ENCODE measurements around the gene SDR42E1.

The SDR42E1 gene

GRCh38 chr16:82033683-82034300 is 22.5 kb upstream of the SDR42E1 start:
- peaks cover 0 to 3% of the 10 kb centered on the region in 2 donors for H3K9me3 ChIP-seq (replicated peaks in 1 of 2; ENCODE audit: control insufficient read depth in 2 of 2, insufficient read depth in 1 of 2, low read depth in 1 of 2, low read length in 2 of 2)
- no CpG with 5 or more reads among the region's 8 CpGs for WGBS, 2 donors (ENCODE audit: extremely low coverage in 2 of 2, insufficient read length in 2 of 2, insufficient replicate concordance in 1 of 2)
- H2AFZ ChIP-seq (ENCODE audit: low read length): no peak overlapping the region
- H2BK12ac ChIP-seq (ENCODE audit: low read length): no peak overlapping the region
- H3K4me1 ChIP-seq (ENCODE audit: control insufficient read depth in 2 of 2, insufficient read depth in 1 of 2, low read depth in 1 of 2, low read length in 2 of 2): no peaks in the 10 kb centered on the region
- H3K4ac ChIP-seq (ENCODE audit: low read length): no peak overlapping the region
- no peak overlapping the region for H2BK120ac ChIP-seq (ENCODE audit: low read depth, low read length)
- no peaks in the 10 kb centered on the region for H3K27me3 ChIP-seq (ENCODE audit: control insufficient read depth in 3 of 3, insufficient read depth in 3 of 3, low read depth in 1 of 3, low read length in 3 of 3)
- H3K4me3 ChIP-seq (ENCODE audit: low read length in 2 of 2): no peak overlapping the region
- no peak overlapping the region for H2BK15ac ChIP-seq (ENCODE audit: low read length)
- H3K18ac ChIP-seq (ENCODE audit: low read length): no peak overlapping the region
- H2BK5ac ChIP-seq (ENCODE audit: low read length): no peak overlapping the region
- no peaks in the 10 kb centered on the region for H3K79me1 ChIP-seq (ENCODE audit: low read depth, low read length)
- H4K91ac ChIP-seq (ENCODE audit: low read depth, low read length, poor library complexity): no peak overlapping the region
- H3K36me3 ChIP-seq (replicated peaks in 1 of 2; ENCODE audit: control insufficient read depth in 2 of 2, insufficient read depth in 2 of 2, low read length in 2 of 2): no peaks in the 10 kb centered on the region
- H3K4me2 ChIP-seq (ENCODE audit: insufficient read depth, low read length, poor library complexity, severe bottlenecking): no peak overlapping the region
- no peak overlapping the region for H2AK5ac ChIP-seq (ENCODE audit: low read depth, low read length)
- no peak overlapping the region for H3K9ac ChIP-seq (ENCODE audit: low read depth, low read length, poor library complexity)
- no peak overlapping the region for H3K23ac ChIP-seq (ENCODE audit: low read depth, low read length, poor library complexity)
- H3K14ac ChIP-seq (ENCODE audit: low read length): no peak overlapping the region
- no peak for DNase-seq (ENCODE audit: low spot score)
- H4K8ac ChIP-seq (ENCODE audit: low read depth, low read length): no peak overlapping the region
- no peak overlapping the region for H3K27ac ChIP-seq (replicated peaks; ENCODE audit: low read length)

- Histone ChIP-seq H3K4me3 (ENCODE audit: low read length in 2 of 2) (no peak overlapping the region), H2BK5ac (ENCODE audit: low read length) (no peak overlapping the region), H3K4ac (ENCODE audit: low read length) (no peak overlapping the region), H2AK5ac (ENCODE audit: low read depth, low read length) (no peak overlapping the region), H3K9ac (ENCODE audit: low read depth, low read length, poor library complexity) (no peak overlapping the region), H3K79me1 (ENCODE audit: low read depth, low read length) (no peaks in the 10 kb centered on the region), H2BK120ac (ENCODE audit: low read depth, low read length) (no peak overlapping the region), H3K27me3 (ENCODE audit: control insufficient read depth in 3 of 3, insufficient read depth in 3 of 3, low read depth in 1 of 3, low read length in 3 of 3) (no peaks in the 10 kb centered on the region), H2AFZ (ENCODE audit: low read length) (no peak overlapping the region), H2BK15ac (ENCODE audit: low read length) (no peak overlapping the region), H3K27ac (replicated peaks; ENCODE audit: low read length) (no peak overlapping the region), H3K23ac (ENCODE audit: low read depth, low read length, poor library complexity) (no peak overlapping the region), H3K9me3 (replicated peaks in 1 of 2; ENCODE audit: control insufficient read depth in 2 of 2, insufficient read depth in 1 of 2, low read depth in 1 of 2, low read length in 2 of 2) (peaks cover 0 to 3% of the 10 kb centered on the region in 2 donors), H3K36me3 (replicated peaks in 1 of 2; ENCODE audit: control insufficient read depth in 2 of 2, insufficient read depth in 2 of 2, low read length in 2 of 2) (no peaks in the 10 kb centered on the region), H2BK12ac (ENCODE audit: low read length) (no peak overlapping the region), H4K8ac (ENCODE audit: low read depth, low read length) (peak overlapping the region; percentile 19), H3K4me1 (ENCODE audit: control insufficient read depth in 2 of 2, insufficient read depth in 1 of 2, low read depth in 1 of 2, low read length in 2 of 2) (no peaks in the 10 kb centered on the region), H3K18ac (ENCODE audit: low read length) (peak overlapping the region; percentile 49), H3K4me2 (ENCODE audit: insufficient read depth, low read length, poor library complexity, severe bottlenecking) (no peak overlapping the region), H4K91ac (ENCODE audit: low read depth, low read length, poor library complexity) (no peak overlapping the region), H3K14ac (ENCODE audit: low read length) (no peak overlapping the region)
- no CpG with 5 or more reads among the region's 6 CpGs for WGBS, 2 donors (ENCODE audit: extremely low coverage in 2 of 2, insufficient read length in 2 of 2, insufficient replicate concordance in 1 of 2)
- no peak for DNase-seq (ENCODE audit: low spot score)
Observed at GRCh38 chr16:82033006-82033405, 21.7 kb upstream of the SDR42E1 start.

- Histone ChIP-seq H3K4me2 (ENCODE audit: insufficient read depth, low read length, poor library complexity, severe bottlenecking) (no peak overlapping the region), H3K4me3 (ENCODE audit: low read length in 2 of 2) (no peak overlapping the region), H3K9me3 (replicated peaks in 1 of 2; ENCODE audit: control insufficient read depth in 2 of 2, insufficient read depth in 1 of 2, low read depth in 1 of 2, low read length in 2 of 2) (peaks cover 0 to 3% of the 10 kb centered on the region in 2 donors), H2BK120ac (ENCODE audit: low read depth, low read length) (no peak overlapping the region), H4K91ac (ENCODE audit: low read depth, low read length, poor library complexity) (no peak overlapping the region), H3K27ac (replicated peaks; ENCODE audit: low read length) (no peak overlapping the region), H2AFZ (ENCODE audit: low read length) (no peak overlapping the region), H3K79me1 (ENCODE audit: low read depth, low read length) (no peaks in the 10 kb centered on the region), H3K4ac (ENCODE audit: low read length) (no peak overlapping the region), H2AK5ac (ENCODE audit: low read depth, low read length) (no peak overlapping the region), H3K23ac (ENCODE audit: low read depth, low read length, poor library complexity) (no peak overlapping the region), H3K18ac (ENCODE audit: low read length) (no peak overlapping the region), H3K9ac (ENCODE audit: low read depth, low read length, poor library complexity) (no peak overlapping the region), H3K27me3 (ENCODE audit: control insufficient read depth in 3 of 3, insufficient read depth in 3 of 3, low read depth in 1 of 3, low read length in 3 of 3) (no peaks in the 10 kb centered on the region), H3K14ac (ENCODE audit: low read length) (no peak overlapping the region), H3K4me1 (ENCODE audit: control insufficient read depth in 2 of 2, insufficient read depth in 1 of 2, low read depth in 1 of 2, low read length in 2 of 2) (no peaks in the 10 kb centered on the region), H2BK5ac (ENCODE audit: low read length) (no peak overlapping the region), H4K8ac (ENCODE audit: low read depth, low read length) (no peak overlapping the region), H3K36me3 (replicated peaks in 1 of 2; ENCODE audit: control insufficient read depth in 2 of 2, insufficient read depth in 2 of 2, low read length in 2 of 2) (no peaks in the 10 kb centered on the region), H2BK12ac (ENCODE audit: low read length) (no peak overlapping the region), H2BK15ac (ENCODE audit: low read length) (no peak overlapping the region)
- DNase-seq (ENCODE audit: low spot score): peak; percentile 33
- no CpG with 5 or more reads among the region's 13 CpGs for WGBS, 2 donors (ENCODE audit: extremely low coverage in 2 of 2, insufficient read length in 2 of 2, insufficient replicate concordance in 1 of 2)
Observed at GRCh38 chr16:82031116-82032084, 20.1 kb upstream of the SDR42E1 start.

- H3K23ac ChIP-seq (ENCODE audit: low read depth, low read length, poor library complexity): no peak overlapping the region
- H3K27me3 ChIP-seq (ENCODE audit: control insufficient read depth in 3 of 3, insufficient read depth in 3 of 3, low read depth in 1 of 3, low read length in 3 of 3): no peaks in the 10 kb centered on the region
- DNase-seq (ENCODE audit: low spot score): no peak
- no peak overlapping the region for H4K91ac ChIP-seq (ENCODE audit: low read depth, low read length, poor library complexity)
- H3K14ac ChIP-seq (ENCODE audit: low read length): no peak overlapping the region
- no peak overlapping the region for H3K27ac ChIP-seq (replicated peaks; ENCODE audit: low read length)
- no peak overlapping the region for H3K9ac ChIP-seq (ENCODE audit: low read depth, low read length, poor library complexity)
- H2BK5ac ChIP-seq (ENCODE audit: low read length): no peak overlapping the region
- no peaks in the 10 kb centered on the region for H3K79me1 ChIP-seq (ENCODE audit: low read depth, low read length)
- H3K36me3 ChIP-seq (replicated peaks in 1 of 2; ENCODE audit: control insufficient read depth in 2 of 2, insufficient read depth in 2 of 2, low read length in 2 of 2): no peaks in the 10 kb centered on the region
- H4K8ac ChIP-seq (ENCODE audit: low read depth, low read length): no peak overlapping the region
- H3K4me2 ChIP-seq (ENCODE audit: insufficient read depth, low read length, poor library complexity, severe bottlenecking): no peak overlapping the region
- no peak overlapping the region for H3K18ac ChIP-seq (ENCODE audit: low read length)
- H3K4me1 ChIP-seq (ENCODE audit: control insufficient read depth in 2 of 2, insufficient read depth in 1 of 2, low read depth in 1 of 2, low read length in 2 of 2): no peaks in the 10 kb centered on the region
- H2BK120ac ChIP-seq (ENCODE audit: low read depth, low read length): no peak overlapping the region
- no peak overlapping the region for H3K4ac ChIP-seq (ENCODE audit: low read length)
- no peak overlapping the region for H2BK15ac ChIP-seq (ENCODE audit: low read length)
- WGBS, 2 donors (ENCODE audit: extremely low coverage in 2 of 2, insufficient read length in 2 of 2, insufficient replicate concordance in 1 of 2): no CpG with 5 or more reads among the region's 7 CpGs
- H2AFZ ChIP-seq (ENCODE audit: low read length): no peak overlapping the region
- H3K4me3 ChIP-seq (ENCODE audit: low read length in 2 of 2): no peak overlapping the region
- no peak overlapping the region for H2BK12ac ChIP-seq (ENCODE audit: low read length)
- peaks cover 0 to 3% of the 10 kb centered on the region in 2 donors for H3K9me3 ChIP-seq (replicated peaks in 1 of 2; ENCODE audit: control insufficient read depth in 2 of 2, insufficient read depth in 1 of 2, low read depth in 1 of 2, low read length in 2 of 2)
- no peak overlapping the region for H2AK5ac ChIP-seq (ENCODE audit: low read depth, low read length)
Observed at GRCh38 chr16:82027629-82028064, 16.4 kb upstream of the SDR42E1 start.
